Astrocyte (in vitro differentiated cells and primary cell): ENCODE data around the gene FBXO46.

Experiments used
- EZH2 ChIP-seq: IDR thresholded peaks from 2 replicates; pipeline ENCODE4 v1.6.1; 2012; ENCODE audit warnings: mild to moderate bottlenecking, low read length, inconsistent platforms; ENCODE audit not compliant: insufficient read depth
- TF ChIP-seq, protein P1 (sequence below): IDR thresholded peaks from 2 replicates; pipeline ENCODE4 v1.5.1; 2011; ENCODE audit warnings: low read depth, mild to moderate bottlenecking, inconsistent platforms, low read length, moderate library complexity; ENCODE audit not compliant: insufficient read depth

DNA sequence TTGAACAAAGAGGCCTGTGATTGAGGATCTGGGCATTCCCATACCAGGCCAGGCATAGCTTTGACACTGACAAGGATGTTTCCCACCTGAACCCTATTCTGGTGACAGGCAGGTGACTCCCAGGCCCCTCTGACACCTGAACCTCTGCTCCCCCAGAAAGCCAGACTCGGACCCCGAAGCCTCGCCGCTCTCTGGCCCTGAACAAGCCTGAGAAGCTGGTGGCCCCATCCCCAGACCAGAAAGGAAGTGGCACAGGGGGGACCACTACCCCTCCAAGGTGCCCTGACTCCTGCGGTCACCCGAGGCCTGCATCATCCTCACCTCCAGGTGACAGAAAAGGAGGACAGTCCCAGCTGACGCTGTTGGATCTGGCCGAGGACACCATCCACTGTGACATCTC is 23.6 kb upstream of the FBXO46 start:
- TF ChIP-seq, protein P1, sequence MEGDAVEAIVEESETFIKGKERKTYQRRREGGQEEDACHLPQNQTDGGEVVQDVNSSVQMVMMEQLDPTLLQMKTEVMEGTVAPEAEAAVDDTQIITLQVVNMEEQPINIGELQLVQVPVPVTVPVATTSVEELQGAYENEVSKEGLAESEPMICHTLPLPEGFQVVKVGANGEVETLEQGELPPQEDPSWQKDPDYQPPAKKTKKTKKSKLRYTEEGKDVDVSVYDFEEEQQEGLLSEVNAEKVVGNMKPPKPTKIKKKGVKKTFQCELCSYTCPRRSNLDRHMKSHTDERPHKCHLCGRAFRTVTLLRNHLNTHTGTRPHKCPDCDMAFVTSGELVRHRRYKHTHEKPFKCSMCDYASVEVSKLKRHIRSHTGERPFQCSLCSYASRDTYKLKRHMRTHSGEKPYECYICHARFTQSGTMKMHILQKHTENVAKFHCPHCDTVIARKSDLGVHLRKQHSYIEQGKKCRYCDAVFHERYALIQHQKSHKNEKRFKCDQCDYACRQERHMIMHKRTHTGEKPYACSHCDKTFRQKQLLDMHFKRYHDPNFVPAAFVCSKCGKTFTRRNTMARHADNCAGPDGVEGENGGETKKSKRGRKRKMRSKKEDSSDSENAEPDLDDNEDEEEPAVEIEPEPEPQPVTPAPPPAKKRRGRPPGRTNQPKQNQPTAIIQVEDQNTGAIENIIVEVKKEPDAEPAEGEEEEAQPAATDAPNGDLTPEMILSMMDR, result no peak
- no peak for TF ChIP-seq EZH2
